Measurements from ENCODE around the gene SLC38A3. TPM values are rescaled to one million over a fixed set of nuclear protein-coding genes. Genes with fewer than 3 reads are reported as not detected.

SLC38A3 gene
- total RNA-seq, 1 experiment from 2014 or later: not detected

- Histone ChIP-seq H3K27me3 (replicated peaks) (no peaks in the 10 kb centered on the region), H3K9me3 (replicated peaks) (no peaks in the 10 kb centered on the region), H3K4me3 (no peak overlapping the region), H3K4me1 (replicated peaks) (peaks cover 61% of the 10 kb centered on the region), H3K36me3 (peaks cover 3% of the 10 kb centered on the region; the same call in 1 of the 2 replicates), H3K27ac (no peak overlapping the region)
- no peak for DNase-seq (ENCODE audit: low read depth in 1 of 2, low spot score in 2 of 2)
Measured at GRCh38 chr3:50266017-50266416, 60.9 kb downstream of the SLC38A3 start.

GRCh38 chr3:50266836-50267235, 61.8 kb downstream of the SLC38A3 start:
- H3K27ac ChIP-seq: no peak overlapping the region
- DNase-seq (ENCODE audit: low read depth in 1 of 2, low spot score in 2 of 2): no peak
- H3K36me3 ChIP-seq: peaks cover under 1% of the 10 kb centered on the region; the same call in 1 of the 2 replicates

GRCh38 chr3:50267280-50267913, 62.3 kb downstream of the SLC38A3 start:
- no peak overlapping the region for H3K27ac ChIP-seq
- H3K4me3 ChIP-seq: peak overlapping the region; percentile 16; the same call in 1 of the 2 replicates
- no peaks in the 10 kb centered on the region for H3K9me3 ChIP-seq (replicated peaks)
- no peaks in the 10 kb centered on the region for H3K27me3 ChIP-seq (replicated peaks)
- no peak for DNase-seq (ENCODE audit: low read depth in 1 of 2, low spot score in 2 of 2)
- no peaks in the 10 kb centered on the region for H3K36me3 ChIP-seq
- peaks cover 56% of the 10 kb centered on the region for H3K4me1 ChIP-seq (replicated peaks)

More at GRCh38 chr3:50266836-50267235, 61.8 kb downstream of the SLC38A3 start:
- Histone ChIP-seq H3K4me3 (no peak overlapping the region; the same call in 1 of the 2 replicates), H3K27me3 (replicated peaks) (no peaks in the 10 kb centered on the region), H3K4me1 (replicated peaks) (peaks cover 56% of the 10 kb centered on the region), H3K9me3 (replicated peaks) (no peaks in the 10 kb centered on the region)

GRCh38 chr3:50268276-50268675, 63.2 kb downstream of the SLC38A3 start:
- H3K4me1 ChIP-seq (replicated peaks): peaks cover 60% of the 10 kb centered on the region
- no peak for DNase-seq (ENCODE audit: low read depth in 1 of 2, low spot score in 2 of 2)
- no peaks in the 10 kb centered on the region for H3K36me3 ChIP-seq
- H3K4me3 ChIP-seq: no peak overlapping the region
- H3K27me3 ChIP-seq (replicated peaks): no peaks in the 10 kb centered on the region
- no peak overlapping the region for H3K27ac ChIP-seq
- H3K9me3 ChIP-seq (replicated peaks): no peaks in the 10 kb centered on the region

- Histone ChIP-seq H3K4me1 (replicated peaks) (peaks cover 58% of the 10 kb centered on the region), H3K4me3 (no peak within 1 kb of the TSS), H3K27ac (no peak within 1 kb of the TSS), H3K27me3 (replicated peaks) (no peaks in the 10 kb centered on the region), H3K36me3 (no peaks in the 10 kb centered on the region), H3K9me3 (replicated peaks) (no peaks in the 10 kb centered on the region)
- DNase-seq (ENCODE audit: low read depth in 1 of 2, low spot score in 2 of 2): peak; percentile 52 to 74
Measured at GRCh38 chr3:50268703-50269451, 63.8 kb downstream of the SLC38A3 start, which contains the start of gene SEMA3B. Gene SEMA3B (plus strand): TSS chr3:50269147. CDS start chr3:50269241, 94 bp downstream.

- no peaks in the 10 kb centered on the region for H3K9me3 ChIP-seq (replicated peaks)
- H3K27ac ChIP-seq: no peak overlapping the region
- no peaks in the 10 kb centered on the region for H3K27me3 ChIP-seq (replicated peaks)
- H3K4me3 ChIP-seq: no peak overlapping the region
- no peak for DNase-seq (ENCODE audit: low read depth in 1 of 2, low spot score in 2 of 2)
- H3K36me3 ChIP-seq: no peaks in the 10 kb centered on the region
- H3K4me1 ChIP-seq (replicated peaks): peaks cover 53% of the 10 kb centered on the region
Measured at GRCh38 chr3:50269460-50269859, 64.4 kb downstream of the SLC38A3 start.

GRCh38 chr3:50269977-50270413, 64.9 kb downstream of the SLC38A3 start:
- H3K4me1 ChIP-seq (replicated peaks): peaks cover 47% of the 10 kb centered on the region
- no peak overlapping the region for H3K27ac ChIP-seq
- no peaks in the 10 kb centered on the region for H3K36me3 ChIP-seq
- DNase-seq (ENCODE audit: low read depth in 1 of 2, low spot score in 2 of 2): no peak
- no peak overlapping the region for H3K4me3 ChIP-seq
- H3K27me3 ChIP-seq (replicated peaks): no peaks in the 10 kb centered on the region
- no peaks in the 10 kb centered on the region for H3K9me3 ChIP-seq (replicated peaks)

- peaks cover 41% of the 10 kb centered on the region for H3K4me1 ChIP-seq (replicated peaks)
- H3K27ac ChIP-seq: no peak overlapping the region
- H3K27me3 ChIP-seq (replicated peaks): no peaks in the 10 kb centered on the region
- H3K36me3 ChIP-seq: no peaks in the 10 kb centered on the region
- DNase-seq (ENCODE audit: low read depth in 1 of 2, low spot score in 2 of 2): no peak
- H3K4me3 ChIP-seq: no peak overlapping the region
- no peaks in the 10 kb centered on the region for H3K9me3 ChIP-seq (replicated peaks)
Measured at GRCh38 chr3:50270422-50271224, 65.6 kb downstream of the SLC38A3 start.

Other genes with a start within 250 kb of the SLC38A3 start
- gene RBM5, start 116.4 kb upstream of the SLC38A3 start, total RNA-seq (2014; rRNA removed; shearing (Covaris generic)): 65.3 and 84.6 TPM in 2 replicates
- gene SEMA3F, start 49.9 kb upstream of the SLC38A3 start, total RNA-seq (2014; rRNA removed; shearing (Covaris generic)): 0.58 and 1.9 TPM in 2 replicates
- not detected in 2 replicates for gene GNAT1, start 13.7 kb upstream of the SLC38A3 start, total RNA-seq (2014; rRNA removed; shearing (Covaris generic))
- 178 and 214 TPM in 2 replicates for gene GNAI2, start 30.9 kb downstream of the SLC38A3 start, total RNA-seq (2014; rRNA removed; shearing (Covaris generic))
- gene SEMA3B, start 63.9 kb downstream of the SLC38A3 start, total RNA-seq (2014; rRNA removed; shearing (Covaris generic)): 2.6 and 6.5 TPM in 2 replicates
- gene LSMEM2, start 73.8 kb downstream of the SLC38A3 start, total RNA-seq (2014; rRNA removed; shearing (Covaris generic)): not detected in 2 replicates
- gene IFRD2, start 87.2 kb downstream of the SLC38A3 start, total RNA-seq (2014; rRNA removed; shearing (Covaris generic)): 70.9 and 81.8 TPM in 2 replicates
- 1.6 and 3.1 TPM in 2 replicates for gene HYAL3, start 94.1 kb downstream of the SLC38A3 start, total RNA-seq (2014; rRNA removed; shearing (Covaris generic))
- gene NAA80, start 94.1 kb downstream of the SLC38A3 start, total RNA-seq (2014; rRNA removed; shearing (Covaris generic)): 0.47 and 2.2 TPM in 2 replicates
- gene HYAL1, start 98.3 kb downstream of the SLC38A3 start, total RNA-seq (2014; rRNA removed; shearing (Covaris generic)): 0.18 TPM in 1 of 2 replicates, not detected in the other
- gene HYAL2, start 117.5 kb downstream of the SLC38A3 start, total RNA-seq (2014; rRNA removed; shearing (Covaris generic)): 27.5 and 41.9 TPM in 2 replicates
- 18.7 and 46.7 TPM in 2 replicates for gene TUSC2, start 123.0 kb downstream of the SLC38A3 start, total RNA-seq (2014; rRNA removed; shearing (Covaris generic))
- gene RASSF1, start 135.6 kb downstream of the SLC38A3 start, total RNA-seq (2014; rRNA removed; shearing (Covaris generic)): 17.4 and 21.1 TPM in 2 replicates
- 0.97 TPM in 1 of 2 replicates, not detected in the other for gene ZMYND10, start 140.5 kb downstream of the SLC38A3 start, total RNA-seq (2014; rRNA removed; shearing (Covaris generic))
- 4.9 and 9.9 TPM in 2 replicates for gene NPRL2, start 145.5 kb downstream of the SLC38A3 start, total RNA-seq (2014; rRNA removed; shearing (Covaris generic))
- gene CYB561D2, start 145.6 kb downstream of the SLC38A3 start, total RNA-seq (2014; rRNA removed; shearing (Covaris generic)): 13.7 and 14.3 TPM in 2 replicates
- 40.6 and 51.2 TPM in 2 replicates for gene TMEM115, start 154.2 kb downstream of the SLC38A3 start, total RNA-seq (2014; rRNA removed; shearing (Covaris generic))